ENCODE data around the gene SLC7A14. TPM values are rescaled to one million over a fixed set of nuclear protein-coding genes. Genes with fewer than 3 reads are reported as not detected.

Gene SLC7A14
- total and polyA plus RNA-seq, 2 donors (not counting 1 experiment from before 2014, with no cell fraction given): not detected

- intact Hi-C loops (cut with micrococcal nuclease): no loop called here
- peaks cover 14% of the 10 kb centered on the region for H3K27me3 Mint-ChIP-seq
- no peak overlapping the region for H2AFZ ChIP-seq (ENCODE audit: insufficient read depth, low read depth, low read length, poor library complexity, severe bottlenecking)
- H3K9me3 Mint-ChIP-seq (ENCODE audit: insufficient read depth): no peaks in the 10 kb centered on the region
- no peaks in the 10 kb centered on the region for H3K36me3 ChIP-seq (replicated peaks in 1 of 2; ENCODE audit: control extremely low read depth in 1 of 2, control insufficient read depth in 1 of 2, extremely low read depth in 1 of 2, insufficient read depth in 2 of 2, low read length in 1 of 2)
- peaks cover 5 to 6% of the 10 kb centered on the region in 2 donors for H3K4me1 ChIP-seq (ENCODE audit: control insufficient read depth in 2 of 2, insufficient read depth in 2 of 2, low read length in 2 of 2)
- no peaks in the 10 kb centered on the region for H4K20me1 ChIP-seq (ENCODE audit: control insufficient read depth, insufficient read depth, low read length, poor library complexity, severe bottlenecking)
- POLR2A ChIA-PET: no interaction called here
- no peaks in the 10 kb centered on the region for H3K79me2 ChIP-seq (ENCODE audit: control insufficient read depth, insufficient read depth, low read length)
- H3K4me1 Mint-ChIP-seq: peaks cover 5% of the 10 kb centered on the region
- TF ChIP-seq EZH2 (IDR thresholded peaks at IDR 0.05; ENCODE audit: borderline replicate concordance, insufficient read depth, low read depth, low read length, poor library complexity, severe bottlenecking) (no peak), CTCF (IDR thresholded peaks at IDR 0.05) (no peak)
- H3K27me3 ChIP-seq (replicated peaks in 1 of 4; ENCODE audit: control extremely low read depth in 1 of 4, control insufficient read depth in 3 of 4, insufficient read depth in 4 of 4, low read length in 3 of 4): peaks cover 0 to 8% (median 7%) of the 10 kb centered on the region in 4 experiments
- H3K4me3 Mint-ChIP-seq: no peak overlapping the region
- no peak overlapping the region for H3K27ac Mint-ChIP-seq
- no peak for ATAC-seq (ENCODE audit: low read depth)
- H3K9ac ChIP-seq (ENCODE audit: low read length): no peak overlapping the region
- no peak for DNase-seq
- no peak overlapping the region for H3K27ac ChIP-seq (ENCODE audit: low read length in 2 of 2)
- no peak overlapping the region for H3K4me2 ChIP-seq (replicated peaks; ENCODE audit: low read depth, low read length, poor library complexity, severe bottlenecking)
- 83% methylated on average over 7 of the region's 8 CpGs for WGBS (ENCODE audit: insufficient coverage)
- no peak overlapping the region for H3K4me3 ChIP-seq (ENCODE audit: control extremely low read depth in 1 of 5, extremely low read depth in 1 of 5, insufficient read depth in 1 of 5, low read depth in 2 of 5, low read length in 4 of 5)
- CTCF ChIA-PET: no interaction called here
- peaks cover 0 to 7% (median 0%) of the 10 kb centered on the region in 3 donors for H3K9me3 ChIP-seq (ENCODE audit: control extremely low read depth in 1 of 3, control insufficient read depth in 2 of 3, insufficient read depth in 1 of 3, low read length in 2 of 3)
Measured at GRCh38 chr3:170424879-170425278, 161.0 kb downstream of the SLC7A14 start.

- Mint-ChIP-seq H3K4me3 (no peak overlapping the region), H3K4me1 (peaks cover 17% of the 10 kb centered on the region), H3K27me3 (peaks cover 21% of the 10 kb centered on the region), H3K9me3 (ENCODE audit: insufficient read depth) (no peaks in the 10 kb centered on the region), H3K27ac (no peak overlapping the region)
- ATAC-seq (ENCODE audit: low read depth): no peak
- Histone ChIP-seq H4K20me1 (ENCODE audit: control insufficient read depth, insufficient read depth, low read length, poor library complexity, severe bottlenecking) (no peaks in the 10 kb centered on the region), H3K9ac (ENCODE audit: low read length) (no peak overlapping the region), H3K79me2 (ENCODE audit: control insufficient read depth, insufficient read depth, low read length) (no peaks in the 10 kb centered on the region), H3K4me3 (ENCODE audit: control extremely low read depth in 1 of 5, extremely low read depth in 1 of 5, insufficient read depth in 1 of 5, low read depth in 2 of 5, low read length in 4 of 5) (no peak overlapping the region), H2AFZ (ENCODE audit: insufficient read depth, low read depth, low read length, poor library complexity, severe bottlenecking) (no peak overlapping the region), H3K36me3 (replicated peaks in 1 of 2; ENCODE audit: control extremely low read depth in 1 of 2, control insufficient read depth in 1 of 2, extremely low read depth in 1 of 2, insufficient read depth in 2 of 2, low read length in 1 of 2) (no peaks in the 10 kb centered on the region), H3K9me3 (ENCODE audit: control extremely low read depth in 1 of 3, control insufficient read depth in 2 of 3, insufficient read depth in 1 of 3, low read length in 2 of 3) (peaks cover 0 to 19% (median 0%) of the 10 kb centered on the region in 3 donors), H3K27me3 (replicated peaks in 1 of 4; ENCODE audit: control extremely low read depth in 1 of 4, control insufficient read depth in 3 of 4, insufficient read depth in 4 of 4, low read length in 3 of 4) (peaks cover 0 to 25% (median 17%) of the 10 kb centered on the region in 4 experiments), H3K4me2 (replicated peaks; ENCODE audit: low read depth, low read length, poor library complexity, severe bottlenecking) (no peak overlapping the region), H3K4me1 (ENCODE audit: control insufficient read depth in 2 of 2, insufficient read depth in 2 of 2, low read length in 2 of 2) (peaks cover 21% of the 10 kb centered on the region in 2 donors), H3K27ac (ENCODE audit: low read length in 2 of 2) (no peak overlapping the region)
- DNase-seq: no peak
- TF ChIP-seq CTCF (IDR thresholded peaks at IDR 0.05) (no peak), EZH2 (IDR thresholded peaks at IDR 0.05; ENCODE audit: borderline replicate concordance, insufficient read depth, low read depth, low read length, poor library complexity, severe bottlenecking) (no peak)
- WGBS (ENCODE audit: insufficient coverage): 94% methylated on average over 8 of the region's 8 CpGs
- ChIA-PET CTCF (no interaction called here), POLR2A (no interaction called here)
- intact Hi-C loops (cut with micrococcal nuclease): no loop called here
Measured at GRCh38 chr3:170423001-170423615, 162.8 kb downstream of the SLC7A14 start.
